NB4 (cell line): Measurements from ENCODE around the gene IL17REL.

Source experiments
- CTCF ChIP-seq: IDR thresholded peaks from one replicate; pipeline ENCODE4 v1.5.1; 2012; ENCODE audit warnings: low read depth, low read length
- POLR2A ChIP-seq: IDR thresholded peaks from 2 replicates; pipeline ENCODE4 v1.6.1; 2011; ENCODE audit warnings: mild to moderate bottlenecking; ENCODE audit not compliant: insufficient read length; ENCODE audit errors: extremely low read depth

GRCh38 chr22:49961005-49961600 is 51.5 kb downstream of the IL17REL start:
- TF ChIP-seq CTCF: no peak
- TF ChIP-seq POLR2A: no peak
